ENCODE data around the gene NHP2.

DNA sequence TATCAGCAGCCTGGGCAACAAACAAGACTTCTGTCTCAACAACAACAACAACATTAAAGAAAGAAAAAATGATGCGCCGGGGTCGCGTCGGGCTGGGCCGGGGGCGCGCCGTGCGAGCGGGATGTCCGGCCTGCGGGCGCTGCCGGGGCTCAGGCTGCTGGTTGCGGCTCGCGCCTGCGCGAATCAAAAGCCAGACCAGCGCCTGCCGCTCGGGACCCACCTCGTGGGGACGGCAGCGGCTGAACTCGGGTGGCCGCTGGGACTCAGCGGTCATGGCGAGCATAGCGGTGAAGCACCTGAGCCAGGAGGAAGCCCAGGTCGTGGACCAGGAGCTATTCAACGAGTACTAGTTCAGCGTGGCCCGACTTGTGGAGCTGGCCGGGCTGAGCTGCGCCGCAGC lies 11.9 kb upstream of the NHP2 start:
- TF ChIP-seq, protein P1, sequence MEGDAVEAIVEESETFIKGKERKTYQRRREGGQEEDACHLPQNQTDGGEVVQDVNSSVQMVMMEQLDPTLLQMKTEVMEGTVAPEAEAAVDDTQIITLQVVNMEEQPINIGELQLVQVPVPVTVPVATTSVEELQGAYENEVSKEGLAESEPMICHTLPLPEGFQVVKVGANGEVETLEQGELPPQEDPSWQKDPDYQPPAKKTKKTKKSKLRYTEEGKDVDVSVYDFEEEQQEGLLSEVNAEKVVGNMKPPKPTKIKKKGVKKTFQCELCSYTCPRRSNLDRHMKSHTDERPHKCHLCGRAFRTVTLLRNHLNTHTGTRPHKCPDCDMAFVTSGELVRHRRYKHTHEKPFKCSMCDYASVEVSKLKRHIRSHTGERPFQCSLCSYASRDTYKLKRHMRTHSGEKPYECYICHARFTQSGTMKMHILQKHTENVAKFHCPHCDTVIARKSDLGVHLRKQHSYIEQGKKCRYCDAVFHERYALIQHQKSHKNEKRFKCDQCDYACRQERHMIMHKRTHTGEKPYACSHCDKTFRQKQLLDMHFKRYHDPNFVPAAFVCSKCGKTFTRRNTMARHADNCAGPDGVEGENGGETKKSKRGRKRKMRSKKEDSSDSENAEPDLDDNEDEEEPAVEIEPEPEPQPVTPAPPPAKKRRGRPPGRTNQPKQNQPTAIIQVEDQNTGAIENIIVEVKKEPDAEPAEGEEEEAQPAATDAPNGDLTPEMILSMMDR (IDR thresholded peaks at IDR 0.05 in 4 of 5, conservative IDR thresholded peaks at IDR 0.05 in 1 of 5), result no peak
- TF ChIP-seq POLR2A (IDR thresholded peaks at IDR 0.05), result no peak
